ENCODE results near the gene HCK. TPM values are rescaled to one million over a fixed set of nuclear protein-coding genes. Genes with fewer than 3 reads are reported as not detected.

Gene HCK
- total and polyA plus RNA-seq, 2 donors (not counting 1 experiment from before 2014, with no cell fraction given) = not detected

- H3K4me1 ChIP-seq (ENCODE audit: control insufficient read depth, extremely low read depth, insufficient read depth, low read length) = no peaks in the 10 kb centered on the region
- H3K27me3 ChIP-seq (ENCODE audit: control insufficient read depth, insufficient read depth, low read length) = peaks cover 15% of the 10 kb centered on the region
- no peaks in the 10 kb centered on the region for H3K9me3 ChIP-seq (ENCODE audit: control insufficient read depth, insufficient read depth, low read depth, low read length)
- no peaks in the 10 kb centered on the region for H3K36me3 ChIP-seq (ENCODE audit: control insufficient read depth, insufficient read depth, low read length)
- H3K27ac ChIP-seq (ENCODE audit: insufficient read depth, low read length) = no peak overlapping the region
- no peak overlapping the region for H2AFZ ChIP-seq (ENCODE audit: low read length)
- H3K79me2 ChIP-seq (ENCODE audit: control insufficient read depth, insufficient read depth, low read length) = no peaks in the 10 kb centered on the region
- no peak for TF ChIP-seq CTCF (conservative IDR thresholded peaks at IDR 0.05 in 1 of 2, IDR thresholded peaks at IDR 0.05 in 1 of 2; ENCODE audit: low read depth in 1 of 2, low read length in 2 of 2)
- no peak for TF ChIP-seq EZH2 (IDR thresholded peaks at IDR 0.05; ENCODE audit: low read length, missing control alignments)
- DNase-seq (ENCODE audit: low read depth in 2 of 2) = no peak
- H3K4me2 ChIP-seq (ENCODE audit: extremely low read depth, insufficient read depth, low read length) = no peak overlapping the region
- H4K20me1 ChIP-seq (ENCODE audit: control insufficient read depth, extremely low read depth, insufficient read depth, low read length) = no peaks in the 10 kb centered on the region
- H3K9ac ChIP-seq (ENCODE audit: insufficient read depth, low read length) = no peak overlapping the region
- no peak overlapping the region for H3K4me3 ChIP-seq (replicated peaks in 1 of 4; ENCODE audit: control extremely low read depth in 1 of 4, insufficient read depth in 1 of 4, low read depth in 3 of 4, low read length in 4 of 4)
Measured at GRCh38 chr20:32012159-32012688, 39.8 kb upstream of the HCK start.

- no peak overlapping the region for H3K9ac ChIP-seq (ENCODE audit: insufficient read depth, low read length)
- no peaks in the 10 kb centered on the region for H3K79me2 ChIP-seq (ENCODE audit: control insufficient read depth, insufficient read depth, low read length)
- H3K27ac ChIP-seq (ENCODE audit: insufficient read depth, low read length) = no peak overlapping the region
- no peak overlapping the region for H3K4me2 ChIP-seq (ENCODE audit: extremely low read depth, insufficient read depth, low read length)
- no peaks in the 10 kb centered on the region for H3K4me1 ChIP-seq (ENCODE audit: control insufficient read depth, extremely low read depth, insufficient read depth, low read length)
- no peaks in the 10 kb centered on the region for H3K36me3 ChIP-seq (ENCODE audit: control insufficient read depth, insufficient read depth, low read length)
- H4K20me1 ChIP-seq (ENCODE audit: control insufficient read depth, extremely low read depth, insufficient read depth, low read length) = no peaks in the 10 kb centered on the region
- no peak overlapping the region for H2AFZ ChIP-seq (ENCODE audit: low read length)
- no peak overlapping the region for H3K4me3 ChIP-seq (replicated peaks in 1 of 4; ENCODE audit: control extremely low read depth in 1 of 4, insufficient read depth in 1 of 4, low read depth in 3 of 4, low read length in 4 of 4)
- H3K27me3 ChIP-seq (ENCODE audit: control insufficient read depth, insufficient read depth, low read length) = peaks cover 18% of the 10 kb centered on the region
- DNase-seq (ENCODE audit: low read depth in 2 of 2) = no peak
- no peaks in the 10 kb centered on the region for H3K9me3 ChIP-seq (ENCODE audit: control insufficient read depth, insufficient read depth, low read depth, low read length)
- TF ChIP-seq EZH2 (IDR thresholded peaks at IDR 0.05; ENCODE audit: low read length, missing control alignments) (no peak), CTCF (conservative IDR thresholded peaks at IDR 0.05 in 1 of 2, IDR thresholded peaks at IDR 0.05 in 1 of 2; ENCODE audit: low read depth in 1 of 2, low read length in 2 of 2) (no peak)
Measured at GRCh38 chr20:32013326-32013725, 38.7 kb upstream of the HCK start.

- TF ChIP-seq EZH2 (IDR thresholded peaks at IDR 0.05; ENCODE audit: low read length, missing control alignments) (peak; percentile 91), CTCF (conservative IDR thresholded peaks at IDR 0.05 in 1 of 2, IDR thresholded peaks at IDR 0.05 in 1 of 2; ENCODE audit: low read depth in 1 of 2, low read length in 2 of 2) (no peak)
- Histone ChIP-seq H3K9me3 (ENCODE audit: control insufficient read depth, insufficient read depth, low read depth, low read length) (no peaks in the 10 kb centered on the region), H3K9ac (ENCODE audit: insufficient read depth, low read length) (no peak overlapping the region), H3K4me2 (ENCODE audit: extremely low read depth, insufficient read depth, low read length) (no peak overlapping the region), H4K20me1 (ENCODE audit: control insufficient read depth, extremely low read depth, insufficient read depth, low read length) (no peaks in the 10 kb centered on the region), H3K4me3 (replicated peaks in 1 of 4; ENCODE audit: control extremely low read depth in 1 of 4, insufficient read depth in 1 of 4, low read depth in 3 of 4, low read length in 4 of 4) (no peak overlapping the region), H3K36me3 (ENCODE audit: control insufficient read depth, insufficient read depth, low read length) (no peaks in the 10 kb centered on the region), H3K79me2 (ENCODE audit: control insufficient read depth, insufficient read depth, low read length) (no peaks in the 10 kb centered on the region), H3K27ac (ENCODE audit: insufficient read depth, low read length) (no peak overlapping the region), H2AFZ (ENCODE audit: low read length) (no peak overlapping the region), H3K27me3 (ENCODE audit: control insufficient read depth, insufficient read depth, low read length) (peaks cover 34% of the 10 kb centered on the region), H3K4me1 (ENCODE audit: control insufficient read depth, extremely low read depth, insufficient read depth, low read length) (no peaks in the 10 kb centered on the region)
- DNase-seq (ENCODE audit: low read depth in 2 of 2) = no peak
Measured at GRCh38 chr20:32017711-32018251, 34.3 kb upstream of the HCK start.
